Immature natural killer cell (primary cell): Measurements from ENCODE around the gene IMPA2. TPM values are rescaled to one million over a fixed set of nuclear protein-coding genes. Genes with fewer than 3 reads are reported as not detected.
A peak's percentile ranks its signal among the peaks of the same experiment; 100 is the strongest.

Experiments used
- DNase-seq, 3 donors: peaks; one replicate each; pipeline ENCODE4 v3.0.0; 2022; ENCODE audit warnings: mixed read lengths in 1 of 3
- H3K27ac Mint-ChIP-seq, 6 donors: one replicate each; pipeline ENCODE4 v1.8.0; 2020; ENCODE audit warnings: mixed read lengths in 6 of 6, mild to moderate bottlenecking in 5 of 6, inconsistent platforms in 4 of 6, moderate library complexity in 3 of 6
- H3K27me3 Mint-ChIP-seq, 3 donors: one replicate each; pipeline ENCODE4 v1.8.0; 2020 to 2021; ENCODE audit warnings: low read depth in 3 of 3, mild to moderate bottlenecking in 3 of 3, mixed read lengths in 3 of 3, moderate library complexity in 3 of 3, inconsistent platforms in 1 of 3
- H3K36me3 Mint-ChIP-seq, 3 donors: one replicate each; pipeline ENCODE4 v1.8.0; 2020; ENCODE audit warnings: mixed read lengths in 3 of 3, inconsistent platforms in 2 of 3, mild to moderate bottlenecking in 2 of 3
- H3K4me1 Mint-ChIP-seq, 2 donors: one replicate each; pipeline ENCODE4 v1.8.0; 2020; ENCODE audit warnings: inconsistent platforms in 2 of 2, mild to moderate bottlenecking in 2 of 2, mixed read lengths in 2 of 2, moderate library complexity in 1 of 2
- H3K4me3 Mint-ChIP-seq, 5 donors: one replicate each; pipeline ENCODE4 v1.8.0; 2020; ENCODE audit warnings: mild to moderate bottlenecking in 5 of 5, mixed read lengths in 5 of 5, inconsistent platforms in 3 of 5, moderate library complexity in 3 of 5
- H3K9me3 Mint-ChIP-seq, 6 donors: one replicate each; pipeline ENCODE4 v1.8.0; 2020; ENCODE audit warnings: mild to moderate bottlenecking in 6 of 6, mixed read lengths in 6 of 6, inconsistent platforms in 4 of 6, moderate library complexity in 3 of 6
- polyA plus RNA-seq, 3 donors: library from polyadenylated mRNA; unstranded; fragments of 300-500 nt; fragmentation: Illumina TruSeq; gene quantifications; one replicate each; pipeline ENCODE4 v1.2.3, GENCODE V29; 2021

IMPA2 gene
- polyA plus RNA-seq, 3 donors from 2014 or later, result 6.0 to 15.2 (median 13.8) TPM

DNA sequence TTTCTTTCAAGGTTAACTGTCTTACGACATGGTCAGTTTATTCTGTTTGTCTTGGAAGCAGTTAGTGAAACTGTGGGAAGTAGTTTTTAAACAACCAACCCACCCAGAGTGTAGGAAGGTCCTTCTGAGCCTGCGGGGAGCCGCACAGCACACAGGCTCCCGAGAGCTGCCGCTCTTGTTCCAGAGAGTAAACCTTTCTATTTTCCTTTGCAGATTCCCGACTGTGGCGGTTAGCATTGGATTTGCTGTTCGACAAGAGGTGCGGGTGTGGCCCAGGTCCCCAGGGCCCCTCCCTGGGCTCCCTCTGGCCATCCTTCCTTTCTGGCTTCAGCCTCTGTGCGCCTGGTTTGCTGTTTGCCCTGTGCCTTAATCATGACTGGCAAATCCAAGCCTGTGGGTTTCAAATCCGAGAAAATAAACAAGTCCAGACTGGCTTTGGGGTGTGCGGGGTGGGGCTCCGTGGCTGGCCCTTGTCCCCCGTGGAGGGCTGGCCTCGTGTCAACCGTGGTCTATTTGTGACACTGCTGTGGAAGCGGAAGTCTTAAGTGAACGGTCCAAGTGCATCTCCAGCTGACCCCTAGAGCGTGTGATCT, 30.7 kb downstream of the IMPA2 start:
- Mint-ChIP-seq H3K27ac (no peak overlapping the region), H3K9me3 (no peaks in the 10 kb centered on the region), H3K27me3 (peaks cover 0 to 1% (median 0%) of the 10 kb centered on the region in 3 donors), H3K4me3 (no peak overlapping the region), H3K4me1 (no peaks in the 10 kb centered on the region), H3K36me3 (no peaks in the 10 kb centered on the region)
- no peak for DNase-seq

DNA sequence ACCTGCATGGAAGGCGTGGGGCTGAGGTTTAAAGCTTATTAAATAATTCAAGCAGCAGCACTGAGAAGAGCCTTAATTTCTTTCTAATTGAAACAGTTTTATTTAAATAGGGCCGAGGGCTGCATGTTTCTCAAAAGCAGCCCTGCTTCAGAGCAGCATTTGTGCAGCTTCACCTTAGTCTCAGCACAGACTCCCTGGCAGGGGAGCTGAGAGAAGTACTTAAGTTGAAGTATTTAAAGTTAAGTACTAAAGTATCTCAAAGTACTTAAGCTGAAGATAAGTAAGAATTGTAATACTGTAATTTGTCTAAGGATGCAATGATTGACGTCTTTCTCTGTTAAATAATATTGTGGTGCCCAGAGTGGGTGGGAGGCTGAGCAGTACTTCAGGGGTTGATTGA, 31.4 kb downstream of the IMPA2 start:
- H3K4me3 Mint-ChIP-seq, result no peak overlapping the region
- no peaks in the 10 kb centered on the region for H3K9me3 Mint-ChIP-seq
- peaks cover 0 to 1% (median 0%) of the 10 kb centered on the region in 3 donors for H3K27me3 Mint-ChIP-seq
- no peaks in the 10 kb centered on the region for H3K36me3 Mint-ChIP-seq
- no peak for DNase-seq
- H3K27ac Mint-ChIP-seq, result no peak overlapping the region
- H3K4me1 Mint-ChIP-seq, result no peaks in the 10 kb centered on the region

DNA sequence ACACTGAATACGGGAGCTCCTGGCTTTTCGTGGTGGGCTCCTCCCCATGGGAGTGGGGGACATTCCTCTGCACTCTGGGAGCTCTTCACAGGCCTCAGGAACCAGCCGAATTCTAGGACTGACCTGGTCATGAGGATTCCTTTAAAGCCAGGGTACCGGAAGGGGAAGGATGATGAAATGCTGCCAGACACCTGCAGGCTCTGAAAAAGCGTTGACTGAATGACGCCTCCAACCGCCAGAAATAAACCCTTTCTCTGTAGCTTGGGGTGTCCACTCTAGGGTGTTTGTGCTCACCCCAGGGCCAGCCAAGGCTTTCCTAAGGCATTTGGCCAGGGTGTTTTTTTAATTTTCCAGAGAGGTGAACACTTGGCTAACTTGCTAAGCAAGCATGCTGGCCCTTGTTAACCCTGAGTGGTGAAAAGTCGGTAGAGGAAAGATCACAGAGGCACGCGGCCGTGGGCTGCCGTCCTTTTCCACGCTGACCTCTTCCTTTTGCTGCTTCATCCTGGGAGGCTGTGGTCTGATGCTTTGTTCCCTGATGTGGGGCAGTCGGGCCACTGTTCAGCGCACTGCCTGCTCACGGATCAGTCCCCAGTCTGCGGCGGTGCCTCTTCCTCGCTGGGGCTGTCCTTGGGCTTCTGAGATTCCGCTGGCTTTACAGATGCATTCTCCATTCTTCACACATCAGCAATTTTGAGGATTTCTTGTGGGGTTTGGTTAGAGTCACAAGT, 32.0 kb downstream of the IMPA2 start:
- H3K27ac Mint-ChIP-seq, result no peak overlapping the region
- H3K4me1 Mint-ChIP-seq, result no peaks in the 10 kb centered on the region
- H3K27me3 Mint-ChIP-seq, result peaks cover 0 to 1% (median 0%) of the 10 kb centered on the region in 3 donors
- H3K9me3 Mint-ChIP-seq, result no peaks in the 10 kb centered on the region
- no peak for DNase-seq
- H3K36me3 Mint-ChIP-seq, result no peaks in the 10 kb centered on the region
- H3K4me3 Mint-ChIP-seq, result no peak overlapping the region

DNA sequence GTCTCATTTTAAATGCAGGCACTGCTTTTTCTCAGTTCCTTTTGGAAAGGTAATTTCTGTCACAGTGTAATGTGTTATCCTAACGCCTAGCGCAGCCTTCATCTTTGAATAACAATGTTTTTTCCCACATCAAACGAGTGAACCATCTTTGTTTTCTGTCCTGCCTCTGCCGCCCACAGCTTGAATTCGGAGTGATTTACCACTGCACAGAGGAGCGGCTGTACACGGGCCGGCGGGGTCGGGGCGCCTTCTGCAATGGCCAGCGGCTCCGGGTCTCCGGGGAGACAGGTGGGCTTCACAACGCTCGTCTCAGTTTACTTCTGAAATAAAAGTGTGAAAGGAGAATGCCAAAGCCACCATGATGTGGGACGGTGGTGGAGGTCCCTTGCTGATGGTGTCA, 32.8 kb downstream of the IMPA2 start:
- H3K27me3 Mint-ChIP-seq, result peaks cover 0 to 1% (median 0%) of the 10 kb centered on the region in 3 donors
- no peaks in the 10 kb centered on the region for H3K9me3 Mint-ChIP-seq
- H3K4me1 Mint-ChIP-seq, result no peaks in the 10 kb centered on the region
- H3K36me3 Mint-ChIP-seq, result no peaks in the 10 kb centered on the region
- no peak overlapping the region for H3K4me3 Mint-ChIP-seq
- H3K27ac Mint-ChIP-seq, result no peak overlapping the region
- no peak for DNase-seq

DNA sequence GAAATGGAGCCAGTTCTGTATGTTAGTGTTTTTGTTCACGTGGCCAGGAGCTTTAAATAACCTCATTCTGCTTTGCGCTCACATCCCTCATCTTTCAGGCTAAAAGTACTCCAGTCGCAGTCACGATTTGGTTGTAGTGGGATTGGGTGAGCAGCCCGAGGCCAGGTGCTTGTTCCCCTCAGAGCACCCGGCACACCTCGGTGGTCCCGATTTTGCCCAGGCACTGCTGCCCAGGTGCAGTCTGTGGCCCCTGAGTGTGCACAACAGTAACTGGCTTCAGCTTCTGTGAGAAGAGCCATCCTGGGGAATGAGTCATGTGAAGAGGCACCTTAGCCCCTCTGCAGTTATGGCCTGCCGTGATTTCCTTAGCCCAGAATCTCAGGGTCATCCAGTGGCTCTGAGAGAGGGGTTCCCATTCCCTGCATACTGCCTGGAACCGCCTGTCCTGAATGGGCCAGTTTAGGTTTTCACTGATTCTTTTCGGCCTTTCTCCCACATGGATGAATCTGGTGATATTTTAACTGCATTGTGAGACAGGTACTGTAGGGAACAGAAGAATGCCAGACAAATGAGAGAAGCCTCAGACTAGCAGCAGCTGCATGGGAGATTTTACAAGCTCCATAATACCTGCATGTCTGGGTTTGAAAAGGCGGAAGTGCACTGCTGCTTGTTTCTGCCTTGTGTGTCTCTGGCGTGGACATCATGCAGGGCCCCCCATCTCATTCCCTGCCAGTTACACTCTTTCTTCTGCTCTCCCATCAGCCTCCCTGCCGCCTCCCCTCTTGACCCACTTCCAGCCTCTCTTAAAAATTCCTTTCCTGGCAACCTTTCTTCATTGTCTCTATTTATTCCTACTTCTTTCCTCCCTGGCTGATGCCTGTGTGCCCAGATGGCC, 33.5 kb downstream of the IMPA2 start:
- Mint-ChIP-seq H3K27me3 (peaks cover 0 to 1% (median 0%) of the 10 kb centered on the region in 3 donors), H3K4me3 (no peak overlapping the region), H3K36me3 (no peaks in the 10 kb centered on the region), H3K4me1 (no peaks in the 10 kb centered on the region), H3K27ac (no peak overlapping the region), H3K9me3 (no peaks in the 10 kb centered on the region)
- no peak for DNase-seq

DNA sequence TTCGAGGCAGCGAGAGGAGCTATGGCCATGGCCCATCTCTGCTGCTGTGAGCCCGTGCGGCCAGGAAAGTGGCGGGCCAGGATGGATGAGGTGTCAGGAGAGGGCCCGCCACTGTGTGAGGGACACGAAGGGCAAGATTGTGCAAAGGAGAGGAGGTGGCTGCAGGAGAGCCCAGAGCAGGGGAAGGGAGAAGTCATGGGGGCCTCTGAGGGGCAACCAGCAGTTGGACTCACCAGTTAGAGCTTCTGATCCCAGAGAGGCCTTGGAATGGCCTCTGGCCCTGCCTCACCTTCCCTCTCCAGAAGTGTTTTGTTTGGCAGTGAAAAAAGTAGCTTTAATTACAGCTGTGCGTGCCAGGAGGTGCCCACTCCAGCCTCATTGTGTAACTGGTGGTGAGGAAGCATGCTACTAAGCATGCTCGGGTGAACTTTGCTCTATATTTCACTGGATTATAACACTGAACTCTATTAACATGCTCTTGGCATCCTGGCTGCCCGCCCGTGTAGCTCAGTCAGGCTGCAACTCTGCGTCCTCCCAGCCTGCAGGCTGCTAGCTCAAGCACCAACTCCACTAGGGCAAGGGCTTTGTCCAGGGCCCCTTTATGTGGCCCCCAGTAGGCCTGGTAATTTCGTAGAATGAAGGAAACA, 34.2 kb downstream of the IMPA2 start:
- H3K4me3 Mint-ChIP-seq, result no peak overlapping the region
- no peaks in the 10 kb centered on the region for H3K9me3 Mint-ChIP-seq
- no peaks in the 10 kb centered on the region for H3K4me1 Mint-ChIP-seq
- peaks cover 0 to 1% (median 0%) of the 10 kb centered on the region in 3 donors for H3K27me3 Mint-ChIP-seq
- no peaks in the 10 kb centered on the region for H3K36me3 Mint-ChIP-seq
- no peak overlapping the region for H3K27ac Mint-ChIP-seq
- DNase-seq, result no peak

DNA sequence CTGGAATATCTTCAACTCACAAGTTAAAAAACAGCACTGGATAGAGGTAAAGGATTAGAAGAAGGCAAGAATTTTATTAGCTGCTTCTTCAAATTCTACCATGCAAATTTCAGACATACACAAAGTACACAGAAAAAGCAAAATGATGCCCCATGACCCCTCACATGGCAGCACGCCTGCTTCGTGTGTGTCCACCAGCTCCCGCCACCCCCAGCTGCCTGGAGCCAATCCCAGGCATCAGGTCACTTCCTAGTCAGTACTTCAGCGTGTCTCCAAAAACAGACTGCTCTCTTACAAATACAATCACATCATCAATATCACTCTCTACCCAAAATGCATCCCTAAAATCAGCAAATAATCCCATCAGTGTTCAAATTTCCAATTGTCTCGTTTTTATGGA, 35.8 kb downstream of the IMPA2 start:
- Mint-ChIP-seq H3K27ac (no peak overlapping the region), H3K9me3 (no peaks in the 10 kb centered on the region), H3K27me3 (peaks cover 0 to 1% (median 0%) of the 10 kb centered on the region in 3 donors), H3K4me1 (no peaks in the 10 kb centered on the region), H3K36me3 (no peaks in the 10 kb centered on the region), H3K4me3 (peak overlapping the region in 1 of 5 donors; percentile 1)
- DNase-seq, result no peak

DNA sequence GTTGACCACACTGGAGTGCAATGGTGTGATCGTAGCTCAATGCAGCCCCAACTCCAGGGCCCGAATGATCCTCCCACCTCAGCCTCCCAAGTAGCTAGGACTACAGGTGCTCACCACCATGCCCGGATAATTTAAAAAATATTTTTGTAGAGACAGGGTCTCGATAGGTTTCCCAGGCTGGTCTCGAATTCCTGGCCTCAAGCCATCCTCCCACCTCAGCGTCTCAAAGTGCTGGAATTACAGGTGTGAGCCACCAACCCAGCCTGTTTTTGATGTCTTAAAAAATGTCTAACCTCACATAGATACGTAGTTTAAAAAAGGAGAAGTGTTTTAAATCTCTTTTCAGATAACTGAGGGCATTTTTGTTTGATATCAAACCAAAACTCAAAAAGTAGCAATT, 37.6 kb downstream of the IMPA2 start:
- no peak overlapping the region for H3K4me3 Mint-ChIP-seq
- H3K4me1 Mint-ChIP-seq, result no peaks in the 10 kb centered on the region
- DNase-seq, result no peak
- H3K27ac Mint-ChIP-seq, result no peak overlapping the region
- H3K9me3 Mint-ChIP-seq, result no peaks in the 10 kb centered on the region
- peaks cover 0 to 1% (median 0%) of the 10 kb centered on the region in 3 donors for H3K27me3 Mint-ChIP-seq
- no peaks in the 10 kb centered on the region for H3K36me3 Mint-ChIP-seq

DNA sequence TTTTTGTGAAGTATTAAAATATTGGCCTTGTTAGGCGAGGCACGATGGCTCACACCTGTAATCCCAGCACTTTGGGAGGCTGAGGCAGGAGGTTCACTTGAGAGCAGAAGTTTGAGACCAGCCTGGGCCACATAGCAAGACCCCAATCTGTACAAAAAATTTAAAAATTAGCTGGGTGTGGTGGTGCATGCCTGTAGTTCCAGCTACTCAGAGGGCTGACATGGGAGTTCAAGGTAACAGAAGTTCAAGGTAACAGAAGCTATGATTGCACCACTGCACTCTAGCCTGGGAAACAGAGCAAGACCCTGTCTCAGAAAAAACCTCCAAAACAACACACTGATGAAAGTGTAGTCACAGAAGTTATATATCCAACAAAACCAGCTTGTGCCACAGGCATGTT, 39.8 kb downstream of the IMPA2 start:
- no peaks in the 10 kb centered on the region for H3K4me1 Mint-ChIP-seq
- H3K27ac Mint-ChIP-seq, result no peak overlapping the region
- no peak overlapping the region for H3K4me3 Mint-ChIP-seq
- DNase-seq, result no peak
- peaks cover 0 to 2% (median 0%) of the 10 kb centered on the region in 3 donors for H3K27me3 Mint-ChIP-seq
- H3K9me3 Mint-ChIP-seq, result no peaks in the 10 kb centered on the region
- H3K36me3 Mint-ChIP-seq, result no peaks in the 10 kb centered on the region

DNA sequence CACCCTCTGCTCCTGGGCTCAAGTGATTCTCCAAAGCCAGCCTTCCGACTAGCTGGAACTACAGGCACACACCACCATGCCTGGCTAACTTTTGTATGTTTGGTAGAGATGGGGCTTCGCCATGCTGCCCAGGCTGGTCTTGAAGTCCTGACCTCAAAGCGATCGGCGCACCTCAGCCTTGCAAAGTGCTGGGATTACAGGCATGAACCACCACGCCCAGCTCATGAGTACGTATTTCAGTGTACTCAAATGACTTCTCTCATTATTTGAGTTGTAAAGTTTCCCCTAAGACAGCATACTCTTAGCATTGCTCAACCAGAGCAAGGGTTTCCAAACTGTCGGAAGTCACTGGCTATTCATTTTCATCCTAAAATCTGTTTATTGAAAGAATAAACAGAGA, 40.3 kb downstream of the IMPA2 start:
- DNase-seq, result no peak
- no peaks in the 10 kb centered on the region for H3K36me3 Mint-ChIP-seq
- no peak overlapping the region for H3K27ac Mint-ChIP-seq
- H3K4me1 Mint-ChIP-seq, result no peaks in the 10 kb centered on the region
- no peak overlapping the region for H3K4me3 Mint-ChIP-seq
- H3K9me3 Mint-ChIP-seq, result no peaks in the 10 kb centered on the region
- peaks cover 0 to 2% (median 0%) of the 10 kb centered on the region in 3 donors for H3K27me3 Mint-ChIP-seq

DNA sequence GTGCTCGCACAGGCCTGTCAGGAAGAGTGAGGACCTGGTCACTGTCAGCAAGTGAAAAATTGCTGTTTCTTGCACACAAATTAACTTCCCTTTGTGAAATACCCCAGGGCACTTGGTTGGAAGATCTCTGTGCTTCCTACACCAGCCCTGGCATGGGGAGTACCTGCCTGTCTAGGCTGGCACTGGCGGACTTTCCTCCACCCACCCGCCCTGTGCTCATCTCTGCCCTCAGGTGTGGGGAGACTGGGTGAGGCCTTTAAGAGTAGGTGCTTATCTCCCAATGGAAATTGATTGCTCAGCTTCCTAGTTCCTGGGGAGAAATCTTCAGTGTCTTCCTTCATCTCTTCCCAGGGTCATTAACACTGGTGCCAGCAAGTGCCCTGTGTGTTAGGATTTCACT, 42.1 kb downstream of the IMPA2 start:
- H3K36me3 Mint-ChIP-seq, result no peaks in the 10 kb centered on the region
- no peak overlapping the region for H3K27ac Mint-ChIP-seq
- no peak overlapping the region for H3K4me3 Mint-ChIP-seq
- H3K9me3 Mint-ChIP-seq, result no peaks in the 10 kb centered on the region
- no peak for DNase-seq
- H3K27me3 Mint-ChIP-seq, result peaks cover 0 to 2% (median 0%) of the 10 kb centered on the region in 3 donors
- no peaks in the 10 kb centered on the region for H3K4me1 Mint-ChIP-seq

DNA sequence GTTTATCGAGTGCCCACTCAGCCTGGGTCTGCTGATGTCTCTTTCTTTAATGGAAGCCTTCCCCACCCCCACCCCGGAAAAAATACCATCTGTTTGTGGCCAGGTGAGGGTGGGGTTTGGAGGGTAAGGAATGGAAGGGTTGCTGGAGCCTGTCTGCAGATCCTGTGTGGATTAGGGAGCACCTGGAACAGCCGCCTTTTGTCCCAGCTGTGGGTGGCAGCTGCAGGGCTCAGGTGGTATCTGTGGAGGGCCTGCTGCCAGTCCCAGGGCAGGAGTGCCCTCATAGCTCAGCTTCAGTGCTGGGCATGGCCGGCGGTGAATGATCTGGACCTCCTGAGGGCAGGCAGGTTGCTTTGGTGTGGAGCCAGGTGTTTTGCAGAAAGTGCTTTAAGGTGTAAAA, 45.3 kb downstream of the IMPA2 start:
- Mint-ChIP-seq H3K27ac (no peak overlapping the region), H3K27me3 (peaks cover 0 to 2% (median 0%) of the 10 kb centered on the region in 3 donors), H3K9me3 (no peaks in the 10 kb centered on the region), H3K4me3 (no peak overlapping the region), H3K36me3 (peaks cover 0 to 2% (median 0%) of the 10 kb centered on the region in 3 donors), H3K4me1 (no peaks in the 10 kb centered on the region)
- no peak for DNase-seq

DNA sequence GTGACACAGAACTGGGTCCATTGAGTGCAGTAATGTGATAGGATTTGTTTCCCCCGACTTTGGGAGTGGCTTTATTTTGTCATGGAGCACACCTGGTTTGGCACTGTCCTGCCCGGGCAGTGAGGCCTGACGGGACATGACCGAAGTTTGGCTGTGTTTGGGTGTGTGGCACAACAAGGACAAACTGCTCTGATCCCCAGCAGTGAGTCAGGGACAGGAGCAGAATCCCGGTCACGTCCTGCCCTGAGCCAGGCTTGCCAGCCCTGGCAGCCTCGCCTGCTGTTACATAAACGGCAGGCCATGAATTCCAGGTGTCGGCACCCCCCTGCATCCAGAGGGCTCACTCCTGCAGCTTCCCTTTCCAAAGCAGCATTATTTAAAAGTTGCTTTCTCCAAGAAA, 45.7 kb downstream of the IMPA2 start:
- no peaks in the 10 kb centered on the region for H3K4me1 Mint-ChIP-seq
- DNase-seq, result no peak
- H3K27me3 Mint-ChIP-seq, result peaks cover 0 to 2% (median 0%) of the 10 kb centered on the region in 3 donors
- peaks cover 0 to 2% (median 0%) of the 10 kb centered on the region in 3 donors for H3K36me3 Mint-ChIP-seq
- H3K27ac Mint-ChIP-seq, result no peak overlapping the region
- H3K9me3 Mint-ChIP-seq, result no peaks in the 10 kb centered on the region
- H3K4me3 Mint-ChIP-seq, result no peak overlapping the region

DNA sequence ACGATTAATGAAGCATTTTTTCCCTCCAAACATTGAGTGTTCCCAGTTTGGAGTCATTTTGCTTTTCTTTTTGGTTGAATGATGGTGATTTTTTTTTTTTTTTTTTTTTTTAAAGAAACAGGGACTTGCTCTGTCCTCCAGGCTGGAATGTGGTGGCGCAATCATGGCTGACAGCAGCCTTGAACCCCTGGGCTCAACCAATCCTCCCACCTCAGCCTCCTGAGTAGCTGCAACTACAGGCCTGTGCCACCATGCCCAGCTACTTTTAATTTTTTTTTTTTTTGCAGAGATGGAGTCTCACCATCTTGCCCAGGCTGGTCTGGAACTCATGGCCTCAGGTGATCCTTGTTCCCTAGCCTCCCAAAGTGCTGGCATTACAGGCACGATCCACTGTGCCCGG, 46.2 kb downstream of the IMPA2 start:
- peaks cover 0 to 2% (median 0%) of the 10 kb centered on the region in 3 donors for H3K27me3 Mint-ChIP-seq
- H3K4me1 Mint-ChIP-seq, result no peaks in the 10 kb centered on the region
- no peak for DNase-seq
- H3K9me3 Mint-ChIP-seq, result no peaks in the 10 kb centered on the region
- H3K36me3 Mint-ChIP-seq, result peaks cover 0 to 2% (median 0%) of the 10 kb centered on the region in 3 donors
- H3K4me3 Mint-ChIP-seq, result no peak overlapping the region
- H3K27ac Mint-ChIP-seq, result no peak overlapping the region
